Body of pancreas (tissue), 4 donors: ENCODE data around the gene VPS9D1. TPM values are rescaled to one million over a fixed set of nuclear protein-coding genes. Genes with fewer than 3 reads are reported as not detected.

Experiments
- ATAC-seq: fragments of 150-250 bp; one replicate; pipeline ENCODE4 v1.9.1; 2016
- DNase-seq, 4 donors: peaks; one replicate each; pipeline ENCODE4 v3.0.0-alpha.2; 2019
- H3K27ac ChIP-seq, 4 donors: fragments of 200-600 bp; sonication (generic); 1 replicate in 3 of 4; 2 replicates in 1 of 4; pipeline versions ENCODE4 v1.5.1 to v1.6.1; 2016 to 2019; ENCODE audit warnings: mild to moderate bottlenecking in 1 of 4, mixed read lengths in 1 of 4, moderate library complexity in 1 of 4
- H3K27me3 ChIP-seq, 2 donors: fragments of 200-600 bp; sonication (generic); one replicate each; pipeline ENCODE4 v1.6.0; 2016; ENCODE audit warnings: mild to moderate bottlenecking in 1 of 2
- H3K36me3 ChIP-seq, 2 donors: fragments of 200-600 bp; sonication (generic); replicated peaks in 1 of 2; 2 replicates each; pipeline ENCODE4 v1.5.1; 2016; ENCODE audit warnings: low read depth in 2 of 2; ENCODE audit not compliant: insufficient read depth in 1 of 2
- H3K4me1 ChIP-seq: fragments of 200-600 bp; sonication (generic); one replicate; pipeline ENCODE4 v1.6.0; 2016
- H3K4me3 ChIP-seq, 2 donors: fragments of 200-600 bp; sonication (generic); 1 replicate in 1 of 2; 2 replicates in 1 of 2; pipeline ENCODE4 v1.5.1; 2016 to 2019
- H3K9me3 ChIP-seq, 3 donors: fragments of 200-600 bp; sonication (generic); 1 replicate in 2 of 3; 2 replicates in 1 of 3; pipeline ENCODE4 v1.5.1; 2016
- CTCF ChIP-seq, 7 experiments: fragments of 450-650 bp in 4 of 7; fragments of 200-600 bp in 3 of 7; sonication (generic) in 3 of 7; IDR thresholded peaks; one replicate each; pipeline ENCODE4 v1.5.1; 2016 to 2019; ENCODE audit warnings: antibody characterized with exemption in 7 of 7
- POLR2A ChIP-seq, 3 donors: fragments of 450-650 bp; IDR thresholded peaks; one replicate each; pipeline ENCODE4 v1.6.1; 2016; ENCODE audit warnings: antibody characterized with exemption in 3 of 3, mild to moderate bottlenecking in 2 of 3
- WGBS, 2 donors: methylation state at CpG; one replicate each; pipeline ENCODE4 v1.1.5; 2017; 5-methylcytosine and 5-hydroxymethylcytosine counted together
- intact Hi-C: fragments of 100-400 bp; cut with DNase I; formaldehyde crosslinking; loops from one replicate; pipeline ENCODE4 v1.15.1; 2023
- total RNA-seq, 2 donors: library from RNA; depleted of rRNA; stranded (reverse); fragments of >200 nt; gene quantifications; one replicate each; pipeline ENCODE4 v1.1.0, GENCODE V29; 2016

Gene VPS9D1
- total RNA-seq, 2 donors from 2014 or later = 3.6 to 24.7 TPM

- Histone ChIP-seq H3K27me3 (no peaks in the 10 kb centered on the region), H3K36me3 (no peaks in the 10 kb centered on the region), H3K9me3 (no peaks in the 10 kb centered on the region), H3K4me3 (no peak overlapping the region), H3K27ac (no peak overlapping the region), H3K4me1 (no peaks in the 10 kb centered on the region)
- intact Hi-C loops = no loop called here
- ATAC-seq (no peak), DNase-seq (no peak)
- TF ChIP-seq CTCF (IDR thresholded peaks at IDR 0.05) = no peak
- TF ChIP-seq POLR2A (IDR thresholded peaks at IDR 0.05) = no peak
- 74 to 92% methylated on average over 17 of the region's 17 CpGs for WGBS, 2 donors
These were observed 40.7 kb upstream of the VPS9D1 start for GRCh38 chr16:89761304-89761922.

GRCh38 chr16:89759746-89760340 lies 39.1 kb upstream of the VPS9D1 start:
- ATAC-seq (no peak), DNase-seq (no peak)
- H3K4me3 ChIP-seq = no peak overlapping the region
- no peaks in the 10 kb centered on the region for H3K27me3 ChIP-seq
- no peak overlapping the region for H3K27ac ChIP-seq
- TF ChIP-seq CTCF (IDR thresholded peaks at IDR 0.05) = no peak
- no peak for TF ChIP-seq POLR2A (IDR thresholded peaks at IDR 0.05)
- no peaks in the 10 kb centered on the region for H3K9me3 ChIP-seq
- no peaks in the 10 kb centered on the region for H3K4me1 ChIP-seq
- intact Hi-C loops = no loop called here
- no peaks in the 10 kb centered on the region for H3K36me3 ChIP-seq
- 85 to 90% methylated on average over 23 to 26 of the region's 26 CpGs for whole genome bisulfite sequencing, 2 donors

GRCh38 chr16:89749637-89750036 lies 28.9 kb upstream of the VPS9D1 start:
- Histone ChIP-seq H3K4me1 (no peaks in the 10 kb centered on the region), H3K36me3 (no peaks in the 10 kb centered on the region), H3K9me3 (no peaks in the 10 kb centered on the region), H3K4me3 (no peak overlapping the region), H3K27ac (no peak overlapping the region), H3K27me3 (no peaks in the 10 kb centered on the region)
- intact Hi-C loops = no loop called here
- WGBS, 2 donors = 64 to 80% methylated on average over 9 to 10 of the region's 10 CpGs
- DNase-seq (peak in 1 of 4 donors; percentile 42), ATAC-seq (no peak)
- no peak for TF ChIP-seq POLR2A (IDR thresholded peaks at IDR 0.05)
- no peak for TF ChIP-seq CTCF (IDR thresholded peaks at IDR 0.05)

- Histone ChIP-seq H3K27ac (no peak overlapping the region), H3K27me3 (no peaks in the 10 kb centered on the region), H3K4me3 (no peak overlapping the region), H3K36me3 (no peaks in the 10 kb centered on the region), H3K4me1 (no peaks in the 10 kb centered on the region), H3K9me3 (no peaks in the 10 kb centered on the region)
- intact Hi-C loops = no loop called here
- ATAC-seq (no peak), DNase-seq (no peak)
- 87 to 95% methylated on average over 11 of the region's 11 CpGs for WGBS, 2 donors
- no peak for TF ChIP-seq CTCF (IDR thresholded peaks at IDR 0.05)
- no peak for TF ChIP-seq POLR2A (IDR thresholded peaks at IDR 0.05)
These were observed 28.2 kb upstream of the VPS9D1 start for GRCh38 chr16:89748921-89749320.

- intact Hi-C loops = no loop called here
- no peak for TF ChIP-seq POLR2A (IDR thresholded peaks at IDR 0.05)
- TF ChIP-seq CTCF (IDR thresholded peaks at IDR 0.05) = no peak
- H3K4me3 ChIP-seq = no peak overlapping the region
- no peaks in the 10 kb centered on the region for H3K27me3 ChIP-seq
- no peaks in the 10 kb centered on the region for H3K9me3 ChIP-seq
- H3K4me1 ChIP-seq = no peaks in the 10 kb centered on the region
- no peak for DNase-seq
- 94 to 97% methylated on average over 9 of the region's 9 CpGs for WGBS, 2 donors
- H3K36me3 ChIP-seq = no peaks in the 10 kb centered on the region
- no peak overlapping the region for H3K27ac ChIP-seq
- no peak for ATAC-seq
These were observed 27.4 kb upstream of the VPS9D1 start for GRCh38 chr16:89748076-89748475.
